GM12875 (cell line): Measurements from ENCODE around the gene PEX3.

ENCODE experiments used
- H3K4me3 ChIP-seq: one replicate; pipeline ENCODE4 v1.5.1; 2011; ENCODE audit warnings: low read depth, low read length, control low read depth
- TF ChIP-seq, protein P1 (sequence below): IDR thresholded peaks from 2 replicates; pipeline ENCODE4 v1.5.1; 2011; ENCODE audit warnings: low read depth, mild to moderate bottlenecking, control low read depth, inconsistent platforms, low read length, moderate library complexity, borderline replicate concordance; ENCODE audit not compliant: insufficient read depth

Gene PEX3

DNA sequence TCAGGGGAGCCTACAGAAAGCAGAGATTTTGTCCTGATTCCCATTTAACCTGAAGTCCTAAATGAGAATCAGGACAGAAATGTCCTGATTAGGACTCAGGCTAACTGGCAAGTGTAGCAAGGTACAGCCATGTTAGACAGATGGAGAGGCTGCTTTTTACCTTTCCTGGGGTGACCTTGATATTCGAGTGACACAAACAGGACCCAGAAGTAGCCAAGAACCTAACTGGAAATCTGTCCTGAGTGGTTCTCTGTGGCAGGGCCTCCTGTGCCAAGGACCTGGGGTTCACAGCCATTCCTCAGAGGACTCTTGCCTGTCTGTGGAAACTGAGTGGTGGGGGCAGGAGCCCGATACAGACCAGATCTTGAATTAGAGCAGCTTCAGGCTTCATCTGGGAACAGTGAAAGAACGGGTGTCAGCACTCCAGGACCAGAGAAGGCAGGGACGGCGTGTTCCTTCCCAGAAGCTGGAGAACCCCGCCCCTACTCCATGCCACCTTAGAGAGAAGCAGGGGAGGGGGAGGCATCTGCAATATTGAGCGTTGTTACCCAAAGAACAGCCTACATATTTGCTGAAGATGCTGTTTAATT is 65.3 kb downstream of the PEX3 start:
- H3K4me3 ChIP-seq = no peak overlapping the region
- TF ChIP-seq, protein P1, sequence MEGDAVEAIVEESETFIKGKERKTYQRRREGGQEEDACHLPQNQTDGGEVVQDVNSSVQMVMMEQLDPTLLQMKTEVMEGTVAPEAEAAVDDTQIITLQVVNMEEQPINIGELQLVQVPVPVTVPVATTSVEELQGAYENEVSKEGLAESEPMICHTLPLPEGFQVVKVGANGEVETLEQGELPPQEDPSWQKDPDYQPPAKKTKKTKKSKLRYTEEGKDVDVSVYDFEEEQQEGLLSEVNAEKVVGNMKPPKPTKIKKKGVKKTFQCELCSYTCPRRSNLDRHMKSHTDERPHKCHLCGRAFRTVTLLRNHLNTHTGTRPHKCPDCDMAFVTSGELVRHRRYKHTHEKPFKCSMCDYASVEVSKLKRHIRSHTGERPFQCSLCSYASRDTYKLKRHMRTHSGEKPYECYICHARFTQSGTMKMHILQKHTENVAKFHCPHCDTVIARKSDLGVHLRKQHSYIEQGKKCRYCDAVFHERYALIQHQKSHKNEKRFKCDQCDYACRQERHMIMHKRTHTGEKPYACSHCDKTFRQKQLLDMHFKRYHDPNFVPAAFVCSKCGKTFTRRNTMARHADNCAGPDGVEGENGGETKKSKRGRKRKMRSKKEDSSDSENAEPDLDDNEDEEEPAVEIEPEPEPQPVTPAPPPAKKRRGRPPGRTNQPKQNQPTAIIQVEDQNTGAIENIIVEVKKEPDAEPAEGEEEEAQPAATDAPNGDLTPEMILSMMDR = no peak

DNA sequence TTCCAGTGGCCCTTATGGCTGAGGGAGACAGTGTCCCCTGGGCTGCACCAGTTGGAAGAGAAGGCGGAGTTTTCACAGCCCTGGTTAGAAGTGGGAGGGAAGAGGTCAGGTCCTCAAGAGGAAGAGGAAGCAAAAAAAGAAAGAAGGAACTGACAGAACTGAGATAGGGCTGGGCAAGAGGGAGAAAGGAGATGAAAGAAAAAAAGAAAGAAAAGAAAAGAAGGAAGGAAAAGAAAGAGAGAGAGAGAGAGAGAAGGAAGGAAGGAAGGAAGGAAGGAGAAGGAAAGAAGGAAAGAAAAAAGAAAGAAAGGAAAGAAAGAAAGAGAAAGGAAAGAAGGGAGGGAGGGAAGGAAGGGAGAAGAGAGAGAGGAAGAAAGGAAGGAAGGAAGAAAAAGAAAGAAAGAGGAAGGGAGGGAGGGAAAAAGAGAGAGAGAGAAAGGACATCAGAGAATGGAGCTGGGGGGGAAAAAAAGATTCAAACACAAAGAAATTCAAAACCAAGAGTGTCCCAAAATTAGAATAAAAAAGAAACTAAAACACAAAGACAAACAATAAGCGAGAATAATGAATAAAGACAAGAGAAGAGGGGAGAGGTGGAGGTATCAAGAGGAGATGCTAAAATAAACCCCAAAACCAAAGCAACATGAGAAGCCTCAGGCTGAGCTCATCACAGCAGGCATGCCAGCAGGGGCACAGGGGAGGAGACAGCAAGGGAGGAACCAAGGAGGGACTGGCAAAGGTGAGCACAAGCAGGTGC is 66.3 kb downstream of the PEX3 start:
- TF ChIP-seq, protein P1 = no peak
- H3K4me3 ChIP-seq = no peak overlapping the region

DNA sequence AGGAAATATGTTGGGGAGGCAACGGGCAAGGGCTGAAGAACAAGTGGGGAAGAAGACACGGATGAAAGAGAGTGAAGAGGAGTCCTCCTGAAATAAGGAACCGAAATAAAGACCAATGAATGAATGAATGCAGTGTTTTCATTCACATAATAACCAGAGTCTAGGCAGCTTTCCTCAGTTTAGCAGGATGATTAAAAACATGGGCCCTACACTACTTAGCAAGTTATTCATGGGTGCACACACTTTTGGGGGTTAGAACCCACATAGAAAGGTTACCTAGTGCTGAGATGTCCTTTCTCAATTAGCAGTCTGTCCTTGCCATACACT is 66.8 kb downstream of the PEX3 start:
- TF ChIP-seq, protein P1 = no peak
- H3K4me3 ChIP-seq = no peak overlapping the region

DNA sequence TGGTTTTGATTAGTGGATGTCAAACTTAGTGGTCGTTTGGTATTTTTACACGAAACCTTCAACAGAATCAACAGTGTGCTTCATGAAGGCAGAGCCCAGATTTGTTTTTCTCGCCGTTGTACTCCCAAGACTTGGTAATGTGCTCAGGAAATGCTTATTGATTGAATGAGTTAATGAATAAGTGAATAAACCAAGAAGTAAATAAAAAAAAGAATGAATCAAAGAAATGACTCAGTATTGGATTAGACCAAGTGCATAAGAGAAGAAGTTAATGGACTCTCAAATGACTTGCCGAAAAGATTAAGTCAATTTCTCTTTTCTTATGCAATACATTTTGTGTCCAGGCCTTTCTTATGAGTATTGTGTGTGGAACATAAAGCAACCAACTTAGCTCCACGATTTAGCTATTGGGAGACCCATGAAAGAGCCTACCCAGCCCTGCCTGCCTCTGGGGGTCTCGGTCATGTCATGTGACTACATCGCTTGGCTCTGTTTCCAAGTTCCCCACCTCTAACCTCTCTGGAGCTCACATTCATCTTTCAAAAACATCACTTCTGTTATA is 71.5 kb downstream of the PEX3 start:
- no peak overlapping the region for H3K4me3 ChIP-seq
- TF ChIP-seq, protein P1 = no peak

DNA sequence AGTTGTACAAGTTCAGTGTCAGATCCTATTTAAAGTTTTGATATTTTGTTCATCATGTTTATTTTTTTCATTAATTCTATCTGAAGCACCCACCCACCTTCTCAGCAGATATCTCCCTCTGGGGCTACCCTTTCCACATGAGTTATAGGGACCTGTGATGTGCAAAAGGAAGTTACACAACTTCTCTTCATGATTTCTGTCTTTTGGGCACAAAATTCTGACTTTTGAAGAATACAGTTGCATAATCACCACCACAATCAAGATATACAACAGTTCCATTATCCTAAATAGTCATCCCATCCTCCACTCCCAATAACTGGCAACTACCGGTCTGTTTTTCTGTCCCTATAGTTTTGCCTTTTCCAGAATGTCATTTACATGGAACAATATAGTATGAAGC is 74.8 kb downstream of the PEX3 start:
- H3K4me3 ChIP-seq = no peak overlapping the region

DNA sequence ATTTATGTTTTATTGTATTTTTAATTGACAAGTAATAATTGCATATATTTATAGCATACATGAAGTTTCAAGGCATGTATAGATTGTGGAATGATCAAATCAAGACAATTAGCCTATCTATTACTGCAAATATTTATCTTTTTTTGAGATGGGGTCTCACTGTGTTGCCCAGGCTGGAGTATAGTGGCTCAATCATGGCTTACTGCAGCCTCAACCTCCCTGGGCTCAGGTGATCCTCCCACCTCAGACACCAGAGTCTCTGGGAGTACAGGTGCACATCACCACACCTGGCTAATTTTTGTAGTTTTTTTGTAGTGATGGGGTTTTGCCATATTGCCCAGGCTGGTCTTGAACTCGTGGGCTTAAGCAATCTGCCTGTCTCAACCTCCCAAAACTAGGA is 77.1 kb downstream of the PEX3 start:
- H3K4me3 ChIP-seq = no peak overlapping the region
- TF ChIP-seq, protein P1 = no peak

More for the DNA sequence above, 74.8 kb downstream of the PEX3 start:
- TF ChIP-seq, protein P1 = no peak
